Measurements from ENCODE around the gene GAGE12H.
"Not testable (repeated sequence)": the region's sequence is repeated elsewhere in the genome, so short reads cannot be mapped to it uniquely, and the experiment has no call there.

The GAGE12H gene, protein sequence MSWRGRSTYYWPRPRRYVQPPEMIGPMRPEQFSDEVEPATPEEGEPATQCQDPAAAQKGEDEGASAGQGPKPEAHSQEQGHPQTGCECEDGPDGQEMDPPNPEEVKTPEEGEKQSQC

DNA sequence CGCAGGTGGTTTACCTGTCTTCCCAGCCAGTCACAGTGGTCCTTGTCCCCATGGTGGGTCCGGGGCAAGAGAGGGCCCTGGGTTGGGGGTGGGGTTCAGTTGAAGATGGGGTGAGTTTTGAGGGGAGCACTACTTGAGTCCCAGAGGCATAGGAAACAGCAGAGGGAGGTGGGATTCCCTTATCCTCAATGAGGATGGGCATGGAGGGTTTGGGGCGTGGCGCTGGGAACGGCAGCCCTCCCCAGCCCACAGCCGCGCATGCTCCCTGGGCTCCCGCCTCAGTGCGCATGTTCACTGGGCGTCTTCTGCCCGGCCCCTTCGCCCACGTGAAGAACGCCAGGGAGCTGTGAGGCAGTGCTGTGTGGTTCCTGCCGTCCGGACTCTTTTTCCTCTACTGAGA is at the start of gene GAGE12H:
Gene GAGE12H, plus strand, starts transcription at position 301 of the 400 bp plus-strand sequence. CDS start 1,155 bp downstream, outside the sequence.
- DNase-seq = not testable (repeated sequence)

DNA sequence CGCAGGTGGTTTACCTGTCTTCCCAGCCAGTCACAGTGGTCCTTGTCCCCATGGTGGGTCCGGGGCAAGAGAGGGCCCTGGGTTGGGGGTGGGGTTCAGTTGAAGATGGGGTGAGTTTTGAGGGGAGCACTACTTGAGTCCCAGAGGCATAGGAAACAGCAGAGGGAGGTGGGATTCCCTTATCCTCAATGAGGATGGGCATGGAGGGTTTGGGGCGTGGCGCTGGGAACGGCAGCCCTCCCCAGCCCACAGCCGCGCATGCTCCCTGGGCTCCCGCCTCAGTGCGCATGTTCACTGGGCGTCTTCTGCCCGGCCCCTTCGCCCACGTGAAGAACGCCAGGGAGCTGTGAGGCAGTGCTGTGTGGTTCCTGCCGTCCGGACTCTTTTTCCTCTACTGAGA is 47.9 kb upstream of the GAGE12H start, which contains the start of gene GAGE12C:
Gene GAGE12C, plus strand, starts transcription at position 301 of the 400 bp plus-strand sequence. CDS start 1,155 bp downstream, outside the sequence.
- DNase-seq = not testable (repeated sequence)

DNA sequence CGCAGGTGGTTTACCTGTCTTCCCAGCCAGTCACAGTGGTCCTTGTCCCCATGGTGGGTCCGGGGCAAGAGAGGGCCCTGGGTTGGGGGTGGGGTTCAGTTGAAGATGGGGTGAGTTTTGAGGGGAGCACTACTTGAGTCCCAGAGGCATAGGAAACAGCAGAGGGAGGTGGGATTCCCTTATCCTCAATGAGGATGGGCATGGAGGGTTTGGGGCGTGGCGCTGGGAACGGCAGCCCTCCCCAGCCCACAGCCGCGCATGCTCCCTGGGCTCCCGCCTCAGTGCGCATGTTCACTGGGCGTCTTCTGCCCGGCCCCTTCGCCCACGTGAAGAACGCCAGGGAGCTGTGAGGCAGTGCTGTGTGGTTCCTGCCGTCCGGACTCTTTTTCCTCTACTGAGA is 38.3 kb upstream of the GAGE12H start, which contains the start of gene GAGE12D:
Gene GAGE12D, plus strand, starts transcription at position 301 of the 400 bp plus-strand sequence. CDS start 1,155 bp downstream, outside the sequence.
- not testable (repeated sequence) for DNase-seq

DNA sequence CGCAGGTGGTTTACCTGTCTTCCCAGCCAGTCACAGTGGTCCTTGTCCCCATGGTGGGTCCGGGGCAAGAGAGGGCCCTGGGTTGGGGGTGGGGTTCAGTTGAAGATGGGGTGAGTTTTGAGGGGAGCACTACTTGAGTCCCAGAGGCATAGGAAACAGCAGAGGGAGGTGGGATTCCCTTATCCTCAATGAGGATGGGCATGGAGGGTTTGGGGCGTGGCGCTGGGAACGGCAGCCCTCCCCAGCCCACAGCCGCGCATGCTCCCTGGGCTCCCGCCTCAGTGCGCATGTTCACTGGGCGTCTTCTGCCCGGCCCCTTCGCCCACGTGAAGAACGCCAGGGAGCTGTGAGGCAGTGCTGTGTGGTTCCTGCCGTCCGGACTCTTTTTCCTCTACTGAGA is 28.8 kb upstream of the GAGE12H start, which contains the start of gene GAGE12E:
Gene GAGE12E, plus strand, starts transcription at position 301 of the 400 bp plus-strand sequence. CDS start 1,155 bp downstream, outside the sequence.
- DNase-seq = not testable (repeated sequence)

DNA sequence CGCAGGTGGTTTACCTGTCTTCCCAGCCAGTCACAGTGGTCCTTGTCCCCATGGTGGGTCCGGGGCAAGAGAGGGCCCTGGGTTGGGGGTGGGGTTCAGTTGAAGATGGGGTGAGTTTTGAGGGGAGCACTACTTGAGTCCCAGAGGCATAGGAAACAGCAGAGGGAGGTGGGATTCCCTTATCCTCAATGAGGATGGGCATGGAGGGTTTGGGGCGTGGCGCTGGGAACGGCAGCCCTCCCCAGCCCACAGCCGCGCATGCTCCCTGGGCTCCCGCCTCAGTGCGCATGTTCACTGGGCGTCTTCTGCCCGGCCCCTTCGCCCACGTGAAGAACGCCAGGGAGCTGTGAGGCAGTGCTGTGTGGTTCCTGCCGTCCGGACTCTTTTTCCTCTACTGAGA is 19.2 kb upstream of the GAGE12H start, which contains the start of gene GAGE12F:
Gene GAGE12F, plus strand, starts transcription at position 301 of the 400 bp plus-strand sequence. CDS start 1,155 bp downstream, outside the sequence.
- DNase-seq = not testable (repeated sequence)

DNA sequence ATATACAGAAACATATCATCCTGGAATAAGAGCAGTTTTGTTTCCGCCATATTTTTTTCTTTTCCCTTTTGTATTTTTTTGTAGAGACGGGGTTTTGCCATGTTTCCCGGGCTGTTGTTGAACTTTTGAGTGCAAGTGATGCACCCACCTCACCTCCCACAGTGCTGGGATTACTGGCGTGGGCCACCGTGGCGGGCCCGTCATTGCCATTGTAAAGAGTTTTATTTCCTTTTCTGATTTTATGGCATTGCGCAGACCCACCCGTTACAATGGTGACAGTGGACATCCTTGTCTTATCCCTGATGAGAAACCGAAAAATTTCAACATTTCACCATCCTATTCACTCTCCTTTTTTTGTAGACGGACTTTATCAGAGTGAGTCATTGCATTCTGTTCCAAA is 11.0 kb upstream of the GAGE12H start:
- not testable (repeated sequence) for DNase-seq

DNA sequence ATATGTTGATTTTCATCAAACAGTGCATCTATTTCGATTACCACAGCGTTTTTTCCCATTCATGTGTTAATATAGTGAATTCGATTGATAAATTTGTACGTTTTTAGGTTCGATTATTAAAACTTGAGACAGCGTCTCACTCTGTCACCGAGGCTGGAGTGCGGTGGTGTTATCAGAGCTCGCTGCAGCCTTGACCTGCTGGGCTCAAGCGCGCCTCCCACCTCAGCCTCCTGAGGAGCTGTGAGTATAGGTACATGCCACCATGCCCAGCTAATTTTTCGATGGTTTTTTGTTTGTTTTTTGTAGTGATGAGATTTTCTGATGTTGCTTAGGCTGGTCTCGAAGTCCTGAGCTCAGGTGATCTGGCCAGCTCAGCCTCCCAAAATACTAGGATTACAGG is 10.6 kb upstream of the GAGE12H start:
- not testable (repeated sequence) for DNase-seq

DNA sequence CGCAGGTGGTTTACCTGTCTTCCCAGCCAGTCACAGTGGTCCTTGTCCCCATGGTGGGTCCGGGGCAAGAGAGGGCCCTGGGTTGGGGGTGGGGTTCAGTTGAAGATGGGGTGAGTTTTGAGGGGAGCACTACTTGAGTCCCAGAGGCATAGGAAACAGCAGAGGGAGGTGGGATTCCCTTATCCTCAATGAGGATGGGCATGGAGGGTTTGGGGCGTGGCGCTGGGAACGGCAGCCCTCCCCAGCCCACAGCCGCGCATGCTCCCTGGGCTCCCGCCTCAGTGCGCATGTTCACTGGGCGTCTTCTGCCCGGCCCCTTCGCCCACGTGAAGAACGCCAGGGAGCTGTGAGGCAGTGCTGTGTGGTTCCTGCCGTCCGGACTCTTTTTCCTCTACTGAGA is 9.6 kb upstream of the GAGE12H start, which contains the start of gene GAGE12G:
Gene GAGE12G, plus strand, starts transcription at position 301 of the 400 bp plus-strand sequence. CDS start 1,155 bp downstream, outside the sequence.
- not testable (repeated sequence) for DNase-seq

DNA sequence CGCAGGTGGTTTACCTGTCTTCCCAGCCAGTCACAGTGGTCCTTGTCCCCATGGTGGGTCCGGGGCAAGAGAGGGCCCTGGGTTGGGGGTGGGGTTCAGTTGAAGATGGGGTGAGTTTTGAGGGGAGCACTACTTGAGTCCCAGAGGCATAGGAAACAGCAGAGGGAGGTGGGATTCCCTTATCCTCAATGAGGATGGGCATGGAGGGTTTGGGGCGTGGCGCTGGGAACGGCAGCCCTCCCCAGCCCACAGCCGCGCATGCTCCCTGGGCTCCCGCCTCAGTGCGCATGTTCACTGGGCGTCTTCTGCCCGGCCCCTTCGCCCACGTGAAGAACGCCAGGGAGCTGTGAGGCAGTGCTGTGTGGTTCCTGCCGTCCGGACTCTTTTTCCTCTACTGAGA is 9.4 kb downstream of the GAGE12H start, which contains the start of gene GAGE2A:
Gene GAGE2A, plus strand, starts transcription at position 301 of the 400 bp plus-strand sequence. CDS start 1,155 bp downstream, outside the sequence.
- DNase-seq = not testable (repeated sequence)

DNA sequence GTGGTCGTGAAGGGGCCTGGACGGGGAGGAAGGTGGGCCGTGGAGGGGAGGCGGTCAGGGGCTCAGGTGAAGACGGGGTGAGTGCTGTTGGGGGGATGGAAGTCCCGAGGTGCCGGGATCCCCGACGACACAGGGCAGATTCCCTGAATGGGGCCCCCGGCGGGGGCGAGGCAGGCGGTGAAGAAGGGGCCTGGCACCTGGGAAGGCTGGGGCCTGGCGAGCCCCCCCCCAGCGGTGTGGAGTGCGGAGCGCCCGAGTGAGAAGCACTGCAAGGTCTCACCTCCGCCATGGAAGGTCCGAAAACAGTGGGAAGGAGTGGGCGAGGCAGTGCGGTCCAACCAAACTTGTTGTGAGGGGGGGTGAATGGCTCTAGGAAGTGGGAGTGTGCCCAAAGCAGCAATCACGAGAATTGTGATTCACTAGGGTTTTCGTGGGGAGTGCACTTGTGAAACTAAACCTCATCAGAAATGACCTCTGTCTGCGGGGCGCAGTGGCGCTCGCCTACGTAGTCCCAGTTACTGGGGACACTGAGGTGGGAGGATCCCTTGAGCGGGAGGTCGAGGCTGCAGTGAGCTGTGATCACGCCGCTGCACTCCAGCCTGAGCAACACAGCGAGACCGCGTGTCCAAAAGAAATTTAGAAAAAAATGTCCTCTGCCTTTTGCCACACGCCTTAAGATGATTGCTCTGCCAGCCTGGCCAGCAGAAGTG is 10.2 kb downstream of the GAGE12H start:
- not testable (repeated sequence) for DNase-seq

DNA sequence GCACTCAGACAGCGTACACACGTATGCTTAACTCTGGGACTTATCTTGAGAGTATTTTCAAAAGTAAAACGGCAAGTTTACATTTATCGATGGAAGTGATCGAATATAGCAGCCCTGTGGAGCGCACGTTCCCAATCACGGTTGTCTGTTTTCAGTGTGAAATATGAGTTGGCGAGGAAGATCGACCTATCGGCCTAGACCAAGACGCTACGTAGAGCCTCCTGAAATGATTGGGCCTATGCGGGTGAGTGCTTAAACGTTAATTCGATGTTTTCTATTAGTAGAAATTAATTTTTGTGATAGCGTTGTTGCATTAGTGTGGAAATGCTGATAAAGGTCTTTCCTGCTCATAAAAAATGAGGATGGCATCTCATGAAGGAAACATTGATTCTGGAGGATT is 10.7 kb downstream of the GAGE12H start:
- DNase-seq = not testable (repeated sequence)

DNA sequence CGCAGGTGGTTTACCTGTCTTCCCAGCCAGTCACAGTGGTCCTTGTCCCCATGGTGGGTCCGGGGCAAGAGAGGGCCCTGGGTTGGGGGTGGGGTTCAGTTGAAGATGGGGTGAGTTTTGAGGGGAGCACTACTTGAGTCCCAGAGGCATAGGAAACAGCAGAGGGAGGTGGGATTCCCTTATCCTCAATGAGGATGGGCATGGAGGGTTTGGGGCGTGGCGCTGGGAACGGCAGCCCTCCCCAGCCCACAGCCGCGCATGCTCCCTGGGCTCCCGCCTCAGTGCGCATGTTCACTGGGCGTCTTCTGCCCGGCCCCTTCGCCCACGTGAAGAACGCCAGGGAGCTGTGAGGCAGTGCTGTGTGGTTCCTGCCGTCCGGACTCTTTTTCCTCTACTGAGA is 19.0 kb downstream of the GAGE12H start, which contains the start of gene GAGE1:
Gene GAGE1, plus strand, starts transcription at position 301 of the 400 bp plus-strand sequence. CDS start 1,155 bp downstream, outside the sequence.
- DNase-seq = not testable (repeated sequence)

DNA sequence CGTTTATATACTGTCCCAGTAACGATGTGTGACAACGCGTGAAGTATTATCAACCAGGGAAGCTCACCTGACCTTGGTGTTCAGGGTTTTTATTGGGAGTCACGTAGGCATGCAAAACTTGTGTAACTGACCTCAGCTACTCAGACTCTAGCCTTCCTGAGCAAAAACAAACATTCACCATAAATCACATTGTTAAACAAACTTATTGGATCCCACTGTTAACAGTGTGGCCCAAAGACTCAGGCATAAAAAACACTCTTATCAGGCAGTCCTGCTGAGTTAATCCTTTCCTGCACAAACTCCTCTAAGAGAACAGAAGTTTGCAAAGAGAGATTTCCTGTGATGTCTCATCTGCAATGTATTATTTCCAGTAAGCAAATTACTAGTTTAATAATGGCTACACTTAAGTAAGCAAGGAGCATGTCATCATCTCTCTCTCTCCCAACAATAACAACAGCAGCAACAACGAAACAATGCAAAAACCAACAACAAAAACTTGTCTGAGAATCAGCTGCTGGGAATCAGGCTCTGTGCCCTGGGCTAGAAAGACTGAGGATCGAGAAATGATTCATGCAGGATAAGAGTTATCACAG is 31.1 kb downstream of the GAGE12H start:
- no peak for DNase-seq

DNA sequence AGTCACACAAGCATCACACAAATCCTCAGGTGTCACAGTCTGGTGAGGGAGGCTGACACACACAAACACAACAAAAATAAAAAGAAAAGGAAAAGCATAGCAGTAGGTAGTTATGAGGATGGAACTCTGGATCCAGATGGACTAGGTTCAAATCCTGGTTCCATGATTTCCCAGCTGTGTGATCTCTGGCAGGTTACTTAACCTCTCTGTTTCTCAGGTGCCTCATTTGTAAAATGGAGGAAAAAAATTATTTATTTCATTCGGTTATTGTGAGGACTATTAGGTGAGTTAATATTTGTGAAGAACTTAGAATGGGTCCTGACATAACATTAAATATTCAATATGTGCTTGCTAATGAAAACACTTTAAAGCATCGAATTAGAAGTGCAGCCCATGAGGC is 38.8 kb downstream of the GAGE12H start:
- DNase-seq = no peak

DNA sequence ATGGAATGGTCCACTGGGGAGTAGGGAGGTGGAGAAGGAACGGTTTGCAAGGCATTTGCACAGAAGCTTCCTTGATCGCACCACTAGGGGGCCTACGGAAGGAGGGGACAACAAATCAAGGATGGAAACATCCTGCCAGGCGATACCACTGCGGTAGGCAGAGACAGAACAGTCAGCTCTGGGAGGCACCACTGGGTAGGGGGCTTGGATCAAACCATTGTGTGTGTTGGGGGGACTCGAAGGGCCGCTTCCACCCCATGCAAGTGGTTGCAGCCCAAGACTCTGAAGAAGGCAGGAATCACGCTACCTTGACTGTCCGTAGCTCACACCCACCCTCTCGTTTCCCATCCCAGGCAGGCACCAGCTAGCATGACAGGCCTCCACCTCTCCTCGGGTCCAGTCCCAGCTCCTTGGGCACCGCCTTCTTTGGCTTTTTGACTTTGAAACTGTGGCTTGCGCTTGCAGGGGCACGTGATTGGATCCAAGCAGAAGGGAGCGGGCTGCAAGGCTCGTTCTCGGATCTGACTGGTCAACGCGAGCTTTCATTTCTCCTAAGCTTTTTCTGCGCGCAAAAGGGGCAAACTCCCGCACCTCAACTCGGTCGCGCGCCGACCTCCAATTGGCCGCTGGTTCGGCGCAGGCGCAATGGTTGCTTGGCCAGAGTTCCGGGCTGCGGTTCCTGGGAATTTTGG is 47.5 kb downstream of the GAGE12H start:
- DNase-seq = peak; percentile 0
